ENCODE measurements around the gene NRXN3.

NRXN3 gene

GRCh38 chr14:78752518-78753188, 582.5 kb downstream of the NRXN3 start:
- peak; percentile 40 for DNase-seq

DNA sequence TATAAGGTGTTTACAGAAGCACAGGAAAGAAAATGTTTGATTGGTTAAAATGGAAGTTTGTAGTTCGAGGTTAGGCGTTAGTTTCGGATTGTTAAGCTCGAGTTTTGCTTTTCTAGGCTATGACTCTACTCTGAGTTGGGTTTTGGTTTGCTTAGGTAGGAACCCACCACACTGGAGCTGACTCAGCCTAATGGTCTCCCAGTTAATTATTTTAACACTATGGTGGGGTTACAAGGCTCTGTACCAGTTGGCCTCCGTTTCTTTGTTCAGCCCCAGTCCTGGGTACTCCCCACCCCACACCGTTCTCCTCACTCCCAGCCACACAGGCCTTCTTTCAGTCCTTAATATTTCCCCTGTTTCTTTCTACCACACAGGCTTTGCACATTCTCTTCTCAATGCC, 583.9 kb downstream of the NRXN3 start:
- DNase-seq: no peak

- peak; percentile 100 for DNase-seq
These were observed 588.2 kb downstream of the NRXN3 start for GRCh38 chr14:78758333-78758732.

GRCh38 chr14:78762331-78762730, 592.2 kb downstream of the NRXN3 start:
- DNase-seq: no peak

DNA sequence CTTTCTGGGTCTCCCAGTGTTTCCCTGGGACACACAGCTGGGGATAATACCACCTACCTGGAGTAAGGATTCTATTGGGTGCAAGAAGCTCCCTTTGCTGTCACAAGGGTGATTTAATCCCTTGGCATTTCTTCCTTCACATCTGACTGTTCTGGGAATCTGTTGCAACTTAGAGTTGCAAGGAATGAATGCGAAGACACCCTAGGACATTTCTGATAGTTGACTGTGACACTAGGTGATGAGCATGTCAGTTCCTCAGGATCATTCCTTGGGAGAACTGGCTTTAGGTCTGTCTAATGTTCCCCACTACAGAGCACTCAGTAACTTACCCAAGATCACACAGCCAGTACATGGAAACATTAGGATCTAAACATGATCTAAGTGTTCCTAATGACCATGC, 593.6 kb downstream of the NRXN3 start:
- no peak for DNase-seq

GRCh38 chr14:78764240-78764639, 594.1 kb downstream of the NRXN3 start:
- DNase-seq: no peak

DNA sequence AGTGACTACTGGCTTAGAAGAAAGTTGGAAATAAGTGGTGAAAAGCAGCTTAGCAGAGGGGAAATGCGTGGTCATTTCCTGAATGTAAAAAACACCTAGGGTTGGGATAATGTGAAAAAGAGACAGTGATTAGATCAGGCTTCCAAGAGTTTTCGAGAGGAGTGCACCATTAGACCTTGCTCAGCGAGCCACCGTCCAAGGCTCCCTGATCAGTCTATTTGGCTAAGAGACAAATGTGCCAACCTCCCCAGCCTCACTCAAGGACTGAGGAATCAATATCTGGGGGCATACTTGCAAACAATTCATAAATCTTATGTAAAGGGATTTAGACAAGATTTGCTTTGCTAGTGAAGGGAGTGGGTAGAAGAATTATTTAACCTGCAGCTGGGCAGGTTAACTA, 594.5 kb downstream of the NRXN3 start:
- DNase-seq: no peak

DNA sequence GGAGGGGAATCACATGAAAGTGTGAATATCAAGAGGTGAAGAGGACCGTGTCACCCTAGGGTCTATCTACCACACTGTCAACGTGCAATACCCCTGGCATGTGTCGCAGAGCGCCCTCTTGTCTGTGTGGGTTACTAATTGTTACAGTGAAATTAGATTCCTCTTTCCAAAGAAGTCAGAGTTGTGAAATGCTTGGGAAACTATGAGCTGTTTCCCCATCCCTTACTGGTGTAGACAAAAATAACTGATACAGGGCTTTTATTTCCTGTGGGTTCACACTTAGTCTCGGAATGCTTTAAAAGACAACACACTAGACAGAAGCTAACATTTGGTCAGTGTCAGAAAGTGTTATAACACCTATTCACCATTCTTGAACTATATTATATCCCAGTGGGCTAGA, 597.3 kb downstream of the NRXN3 start:
- no peak for DNase-seq

GRCh38 chr14:78782551-78782950, 612.4 kb downstream of the NRXN3 start:
- no peak for DNase-seq

DNA sequence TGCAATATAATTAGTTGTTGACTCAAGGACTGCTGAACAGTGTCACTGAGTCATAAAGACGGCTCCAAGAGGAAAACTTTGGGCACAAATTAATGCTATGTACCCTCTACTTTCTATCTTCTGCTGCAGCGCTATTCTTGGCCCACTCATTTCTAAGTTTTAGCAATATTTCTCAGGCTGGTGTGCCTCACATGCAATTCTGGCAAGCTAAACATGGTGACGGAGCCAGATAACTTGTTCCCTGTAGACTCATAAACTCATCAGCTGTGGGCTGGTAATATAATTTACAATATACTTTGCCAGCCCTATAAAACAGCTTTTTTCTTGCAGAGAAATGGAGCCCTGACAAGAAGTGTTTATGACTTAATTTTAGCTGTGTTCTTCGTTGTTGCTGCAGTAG, 615.1 kb downstream of the NRXN3 start:
- no peak for DNase-seq

GRCh38 chr14:78788467-78789360, 618.5 kb downstream of the NRXN3 start:
- DNase-seq: no peak

GRCh38 chr14:78790271-78790670, 620.1 kb downstream of the NRXN3 start:
- no peak for DNase-seq

DNA sequence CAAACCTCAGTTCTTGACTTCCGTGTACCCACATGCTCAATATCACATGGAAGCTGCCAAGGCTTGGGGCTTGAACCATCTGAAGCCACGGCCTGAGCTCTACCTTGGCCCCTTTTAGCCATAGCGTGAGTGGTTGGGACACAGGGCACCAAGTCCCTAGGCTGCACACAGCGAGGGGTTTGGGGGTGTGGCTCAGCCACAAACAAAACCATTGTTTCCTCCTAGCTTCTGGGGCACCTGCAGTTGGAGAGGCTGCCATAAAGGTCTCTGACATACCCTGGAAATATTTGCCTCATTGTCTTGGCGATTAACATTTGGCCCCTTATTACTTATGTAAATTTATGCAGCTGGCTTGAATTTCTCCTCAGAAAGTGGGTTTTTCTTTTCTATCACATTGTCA, 628.6 kb downstream of the NRXN3 start:
- DNase-seq: no peak

GRCh38 chr14:78805570-78805969, 635.4 kb downstream of the NRXN3 start:
- no peak for DNase-seq

- no peak for DNase-seq
These were observed 652.9 kb downstream of the NRXN3 start for GRCh38 chr14:78823035-78823434.

DNA sequence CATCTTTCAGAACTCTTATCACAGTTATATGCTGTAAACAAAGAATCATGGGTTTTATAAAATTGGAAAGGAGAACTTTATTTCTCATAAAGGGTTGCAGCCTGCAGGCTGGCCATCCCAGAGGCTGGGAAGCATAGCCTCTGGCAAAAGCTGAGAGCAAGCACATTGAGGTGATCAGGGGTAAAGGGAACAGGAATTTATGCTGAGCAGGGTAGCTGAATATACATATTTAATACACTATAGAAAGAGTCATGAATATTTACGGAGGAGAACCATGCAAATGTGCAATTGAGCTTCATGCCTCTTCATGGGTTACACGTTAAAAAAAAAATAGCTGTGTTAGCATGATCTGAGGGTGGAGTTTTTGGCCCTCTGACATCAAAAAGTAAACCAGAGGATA, 653.3 kb downstream of the NRXN3 start:
- DNase-seq: no peak

- no peak for DNase-seq
These were observed 659.1 kb downstream of the NRXN3 start for GRCh38 chr14:78829274-78829673.

- no peak for DNase-seq
These were observed 664.7 kb downstream of the NRXN3 start for GRCh38 chr14:78834766-78835451.

DNA sequence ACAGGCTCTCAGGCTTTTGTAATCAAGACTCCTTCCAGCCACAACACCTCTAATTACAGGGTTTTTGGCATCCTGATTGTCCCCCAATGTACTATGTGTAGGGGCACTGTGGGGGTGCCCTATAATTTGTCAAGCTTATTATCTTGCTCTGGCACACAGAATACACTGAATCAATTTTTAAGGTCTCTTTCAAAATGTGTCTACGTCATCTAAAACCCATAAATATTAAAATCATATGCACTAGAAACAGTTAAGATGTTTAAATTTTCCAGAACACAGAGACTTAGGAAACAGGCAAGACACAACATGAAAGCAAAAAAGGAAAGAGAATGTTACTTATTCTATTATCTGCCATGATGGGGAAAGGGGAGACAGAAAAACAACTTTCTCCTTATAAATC, 665.7 kb downstream of the NRXN3 start:
- DNase-seq: no peak

GRCh38 chr14:78836777-78837176, 666.6 kb downstream of the NRXN3 start:
- peak; percentile 78 for DNase-seq

DNA sequence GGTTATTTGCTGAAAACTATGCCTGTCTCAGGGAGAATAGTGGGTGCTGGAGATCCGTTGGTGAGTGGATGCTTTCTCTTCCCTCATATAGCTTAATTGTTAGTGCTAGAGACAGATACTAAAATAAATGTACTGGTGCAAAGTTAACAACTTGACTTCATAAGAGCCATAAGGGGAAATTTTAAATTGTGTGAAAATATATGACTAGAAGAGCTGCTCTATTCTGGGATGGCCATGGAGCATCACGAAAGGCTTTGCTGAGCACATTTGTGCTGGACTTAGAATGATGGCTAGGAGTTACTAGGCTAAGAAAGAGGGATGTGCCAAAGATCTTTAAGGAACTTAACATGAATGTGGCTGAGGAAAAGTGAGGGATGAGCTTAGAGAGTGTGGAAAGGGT, 668.8 kb downstream of the NRXN3 start:
- DNase-seq: no peak

DNA sequence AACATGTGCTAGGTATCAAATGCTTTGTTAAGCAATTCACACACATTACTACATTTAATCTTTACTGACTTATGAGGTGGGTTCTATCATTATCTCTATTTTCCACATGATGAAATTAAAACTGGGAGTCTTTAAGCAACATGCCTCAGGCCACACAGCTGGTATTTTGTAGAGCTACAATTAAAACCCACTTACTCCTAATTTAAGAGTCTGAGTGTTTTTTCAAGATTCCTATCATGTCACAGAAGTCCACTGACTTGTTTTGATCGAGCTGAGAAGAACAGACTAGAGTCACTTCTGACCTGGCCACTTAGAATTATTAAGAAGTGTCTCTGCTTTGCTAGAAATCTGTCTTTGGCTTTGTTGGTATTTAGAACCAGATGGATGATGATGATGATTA, 670.7 kb downstream of the NRXN3 start:
- peak; percentile 67 for DNase-seq

GRCh38 chr14:78847801-78848200, 677.6 kb downstream of the NRXN3 start:
- no peak for DNase-seq
